Measurements from ENCODE around the gene OSBPL5.

The OSBPL5 gene

GRCh38 chr11:3134218-3134621 is 30.9 kb downstream of the OSBPL5 start:
- no peak for DNase-seq (ENCODE audit: low read depth in 3 of 3)

DNA sequence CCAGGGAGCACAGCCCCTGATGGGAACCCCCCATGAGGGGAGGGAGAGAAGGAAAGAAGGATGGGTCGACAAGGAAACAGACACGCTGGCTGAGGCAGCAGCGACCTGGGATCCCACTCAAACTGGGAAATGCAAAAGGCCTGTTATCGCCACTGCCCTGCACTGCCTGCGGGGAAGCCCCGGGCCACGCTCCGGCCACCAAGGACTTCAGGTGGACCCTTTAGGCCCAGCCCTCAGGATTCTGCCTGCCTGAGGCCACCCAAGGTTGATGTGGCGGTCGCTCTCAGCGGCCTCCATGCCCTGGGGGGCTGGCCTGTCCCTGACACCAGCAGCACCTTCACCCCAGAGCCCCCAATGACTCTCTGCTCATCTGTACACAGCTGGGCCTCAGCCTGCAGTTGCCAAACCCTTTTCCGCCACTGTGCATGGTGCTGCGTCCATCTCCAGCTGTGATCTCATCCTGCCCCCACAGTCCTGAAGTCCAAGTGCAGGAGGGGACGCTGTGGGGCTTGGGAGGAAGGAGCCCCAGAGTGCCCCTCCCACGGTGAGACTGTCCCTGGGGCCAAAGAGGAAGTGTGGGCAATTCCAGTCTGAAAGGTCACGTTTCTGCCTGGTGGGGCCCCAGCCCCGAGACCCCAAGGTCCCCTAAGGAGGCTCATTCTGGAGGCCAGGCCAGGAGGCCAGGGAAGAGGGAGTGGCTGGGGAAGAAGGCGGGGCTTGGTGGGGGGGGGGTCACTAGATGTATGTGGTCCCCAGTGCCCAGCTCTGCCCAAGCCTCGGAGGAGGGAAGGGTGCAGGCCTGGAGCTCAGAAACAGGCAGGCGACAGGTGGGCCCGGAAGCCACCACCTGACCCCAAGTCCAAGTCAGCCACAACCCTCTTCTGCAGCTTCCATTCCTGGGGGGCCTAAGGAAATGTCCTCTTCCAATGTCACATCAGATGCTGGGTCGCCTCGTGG is 31.6 kb downstream of the OSBPL5 start:
- no peak for DNase-seq (ENCODE audit: low read depth in 3 of 3)

- no peak for DNase-seq (ENCODE audit: low read depth in 3 of 3)
These were observed 32.3 kb downstream of the OSBPL5 start for GRCh38 chr11:3132831-3133260.

DNA sequence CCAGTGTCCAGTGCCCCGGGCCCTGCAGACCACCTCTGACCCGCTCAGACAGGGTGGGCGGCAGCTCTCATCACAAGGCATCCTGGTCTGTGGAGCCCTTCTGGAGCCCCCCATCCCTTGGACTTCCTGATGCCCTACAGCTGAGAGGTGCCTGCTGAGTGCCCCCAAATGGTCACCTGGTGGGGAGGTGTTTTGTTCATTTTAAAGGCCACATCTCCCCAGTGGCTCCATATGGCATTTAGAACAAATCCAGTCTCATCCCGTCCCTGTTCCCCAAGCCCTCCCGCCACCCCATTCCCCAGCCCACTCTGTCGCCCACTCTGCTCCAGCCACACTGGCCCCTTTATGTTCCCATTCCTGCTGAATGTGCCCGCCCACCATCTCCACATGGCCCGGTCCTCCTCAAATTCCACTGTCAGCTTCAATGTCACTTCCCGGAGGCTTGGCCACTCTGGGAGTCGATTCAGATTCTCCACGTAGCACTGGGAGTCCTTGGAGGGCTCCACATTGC is 32.8 kb downstream of the OSBPL5 start:
- DNase-seq (ENCODE audit: low read depth in 3 of 3) = no peak

GRCh38 chr11:3131330-3131941 is 33.7 kb downstream of the OSBPL5 start:
- DNase-seq (ENCODE audit: low read depth in 3 of 3) = no peak

GRCh38 chr11:3130269-3131071 is 34.6 kb downstream of the OSBPL5 start:
- DNase-seq (ENCODE audit: low read depth in 3 of 3) = no peak

GRCh38 chr11:3129591-3130268 is 35.4 kb downstream of the OSBPL5 start:
- no peak for DNase-seq (ENCODE audit: low read depth in 3 of 3)

GRCh38 chr11:3129181-3129590 is 35.9 kb downstream of the OSBPL5 start:
- no peak for DNase-seq (ENCODE audit: low read depth in 3 of 3)

GRCh38 chr11:3128356-3129180 is 36.5 kb downstream of the OSBPL5 start:
- no peak for DNase-seq (ENCODE audit: low read depth in 3 of 3)

DNA sequence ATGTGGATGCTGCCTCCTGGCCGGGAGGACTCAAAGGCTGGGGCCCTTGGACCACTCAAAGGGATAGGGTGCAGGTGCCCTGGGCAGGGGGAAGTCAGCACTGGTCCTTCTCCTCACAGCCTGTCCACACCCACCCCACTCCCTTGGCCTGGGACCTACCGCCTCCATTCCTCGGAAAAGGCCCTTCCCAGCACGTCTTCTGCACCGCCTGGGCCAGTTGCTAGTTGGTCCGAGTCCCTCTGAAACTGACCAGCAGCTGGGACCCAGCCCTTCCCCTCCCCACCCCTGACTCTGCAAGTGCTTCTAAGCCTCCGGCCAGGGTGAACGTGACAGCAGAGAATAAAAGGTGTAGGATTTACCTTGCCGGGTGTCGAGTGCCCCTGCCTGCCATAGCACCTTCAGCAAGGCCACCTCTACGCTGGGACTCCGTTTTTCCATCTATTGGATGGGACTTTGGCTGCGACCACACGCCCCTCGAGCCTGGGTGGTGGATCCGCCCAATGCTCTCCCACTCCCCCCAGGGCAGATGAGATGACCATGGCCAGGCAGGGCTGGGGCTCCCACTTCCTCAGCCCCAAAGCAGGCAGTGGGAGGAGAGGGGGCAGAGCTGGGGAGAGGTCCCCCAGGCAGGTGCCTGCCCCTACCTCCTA is 37.3 kb downstream of the OSBPL5 start:
- no peak for DNase-seq (ENCODE audit: low read depth in 3 of 3)

DNA sequence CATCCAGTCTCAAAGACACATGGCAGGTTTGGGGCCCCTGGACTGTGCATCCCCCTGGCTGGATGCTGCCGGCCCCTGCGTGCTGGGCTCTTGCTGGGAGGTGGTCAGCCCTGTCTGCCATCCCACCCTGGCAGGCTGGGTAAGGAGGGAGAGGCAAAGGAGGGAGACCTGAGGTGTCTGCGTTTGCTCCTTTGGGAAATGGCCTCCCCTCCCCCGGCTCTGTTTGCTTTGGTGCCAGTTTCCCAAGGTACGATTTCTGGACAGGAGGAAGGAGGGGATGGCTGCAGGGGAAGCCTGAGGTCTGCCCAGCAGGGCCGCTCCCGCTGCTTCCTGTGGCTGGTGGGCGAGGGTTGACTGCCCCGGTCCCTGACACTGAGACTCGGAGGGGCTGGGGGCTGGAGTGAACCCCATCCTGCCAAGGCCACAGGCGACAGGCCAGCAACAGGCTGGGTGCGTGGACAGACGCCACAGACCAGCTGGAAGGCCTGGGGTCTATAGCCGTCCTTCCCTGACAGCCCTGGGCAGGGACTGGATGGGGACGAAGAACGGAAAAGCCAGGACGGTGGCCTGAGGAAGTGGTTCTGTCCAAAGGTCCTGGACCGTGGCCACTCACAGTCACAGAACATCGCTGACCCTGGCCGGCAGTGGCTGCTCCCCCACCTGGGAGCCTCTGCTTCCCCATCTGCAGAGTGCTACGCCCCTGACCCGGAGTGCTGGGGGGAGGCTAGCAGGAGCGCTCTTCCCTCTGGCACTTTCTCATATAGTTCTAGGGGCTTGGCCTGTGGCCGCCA is 38.0 kb downstream of the OSBPL5 start:
- no peak for DNase-seq (ENCODE audit: low read depth in 3 of 3)

GRCh38 chr11:3126207-3126865 is 38.8 kb downstream of the OSBPL5 start:
- DNase-seq (ENCODE audit: low read depth in 3 of 3) = no peak

DNA sequence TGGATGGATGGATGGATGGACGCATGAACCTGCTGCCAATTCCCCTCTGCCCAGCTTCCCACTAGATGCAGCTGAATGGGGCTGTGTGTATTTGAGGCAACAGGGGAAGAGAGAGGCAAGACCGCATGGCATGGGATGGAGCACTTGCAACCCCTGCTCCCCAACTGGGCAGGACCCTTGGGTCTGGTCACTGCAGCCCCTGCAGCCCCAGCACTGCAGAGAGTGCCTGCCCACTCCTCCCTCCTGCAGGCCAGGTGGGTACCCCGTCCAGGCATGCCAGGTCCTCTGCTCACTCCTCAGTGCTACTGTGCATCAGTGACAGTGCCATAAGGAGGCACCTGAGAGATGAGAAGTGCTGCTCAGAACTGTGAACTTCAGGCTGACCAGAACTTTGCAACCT is 40.3 kb downstream of the OSBPL5 start:
- no peak for DNase-seq (ENCODE audit: low read depth in 3 of 3)

GRCh38 chr11:3123761-3124733 is 41.1 kb downstream of the OSBPL5 start:
- DNase-seq (ENCODE audit: low read depth in 3 of 3) = no peak

- DNase-seq (ENCODE audit: low read depth in 3 of 3) = no peak
These were observed 41.8 kb downstream of the OSBPL5 start for GRCh38 chr11:3123305-3123704.

DNA sequence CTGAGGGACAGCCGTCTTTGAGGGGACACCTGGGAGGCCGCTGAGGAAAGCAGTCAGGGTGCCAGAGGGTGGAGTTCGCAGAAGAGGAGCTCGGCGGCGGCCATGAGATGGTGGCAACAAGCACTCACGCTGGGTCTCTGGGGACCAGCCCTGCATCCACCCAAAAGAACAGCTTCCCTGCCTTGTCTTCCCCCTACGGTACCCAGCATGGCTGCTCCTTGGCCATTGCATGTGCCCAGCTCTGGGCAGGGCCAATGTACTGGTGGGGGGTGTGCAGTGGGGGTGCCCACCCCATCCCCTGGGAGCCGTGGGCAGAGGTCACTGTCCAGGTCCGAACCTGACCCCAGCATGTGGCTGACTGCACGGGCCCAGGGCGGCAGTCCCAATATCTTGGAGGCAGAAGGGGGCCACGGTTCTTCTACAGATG is 42.3 kb downstream of the OSBPL5 start:
- DNase-seq (ENCODE audit: low read depth in 3 of 3) = no peak

Measured in stimulated activated CD4-positive, alpha-beta T cell treated with anti-CD3 and anti-CD28 coated beads, TNF-alpha, amount 100 ng/mL, for 24 hours (primary cell).